GM08714 (cell line): ENCODE measurements around the gene LRBA.

Experiments used
- H3K4me3 ChIP-seq: fragments of 200-500 bp; sonication (Bioruptor generic); 2 replicates; pipeline ENCODE4 v1.5.1; 2014; ENCODE audit warnings: mild to moderate bottlenecking, low read length, inconsistent platforms
- ZNF274 ChIP-seq: IDR thresholded peaks from 2 replicates; pipeline ENCODE4 v1.6.1; 2012; ENCODE audit warnings: mild to moderate bottlenecking, low read depth, low read length

LRBA gene

GRCh38 chr4:150814873-150815272 is 200.2 kb downstream of the LRBA start:
- no peak for TF ChIP-seq ZNF274
- no peak overlapping the region for H3K4me3 ChIP-seq

GRCh38 chr4:150805183-150806025 is 209.7 kb downstream of the LRBA start:
- TF ChIP-seq ZNF274: no peak
- no peak overlapping the region for H3K4me3 ChIP-seq

DNA sequence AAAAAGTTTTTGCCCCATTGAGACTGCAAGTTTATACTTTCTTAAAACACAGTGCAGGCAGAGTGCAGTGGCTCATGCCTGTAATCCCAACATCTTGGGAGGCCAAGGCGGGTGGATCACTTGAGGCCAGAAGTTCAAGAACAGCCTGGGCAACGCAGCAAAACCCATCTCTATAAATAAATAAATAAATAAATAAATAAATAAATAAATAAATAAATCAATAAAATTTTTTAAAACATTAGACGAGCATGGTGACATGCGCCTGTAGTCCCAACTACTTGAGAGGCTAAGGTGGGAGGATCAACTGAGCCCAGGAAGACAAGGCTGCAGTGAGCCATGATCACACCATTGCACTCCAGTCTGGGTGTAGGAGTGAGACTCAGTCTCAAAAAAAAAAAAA is 213.3 kb downstream of the LRBA start:
- TF ChIP-seq ZNF274: no peak
- H3K4me3 ChIP-seq: no peak overlapping the region

DNA sequence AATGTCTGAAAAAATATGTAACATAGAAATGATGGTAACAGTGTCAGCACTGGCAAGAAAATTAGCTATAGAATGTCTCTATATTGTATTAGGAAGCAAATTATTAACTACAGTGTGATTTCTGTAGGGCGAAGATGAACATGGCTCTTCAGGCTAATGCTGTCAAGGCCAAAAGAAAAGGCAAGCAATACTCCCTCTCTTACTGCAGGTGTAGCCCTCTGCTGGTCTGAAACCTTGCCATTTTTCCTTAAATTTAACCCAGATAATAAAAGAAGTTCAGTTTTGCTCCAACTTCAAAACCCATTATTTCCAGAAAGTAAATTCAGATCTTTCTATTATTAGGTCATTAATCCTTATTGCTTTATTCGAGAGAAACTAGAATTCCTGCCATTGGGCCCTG is 215.9 kb downstream of the LRBA start:
- no peak overlapping the region for H3K4me3 ChIP-seq
- TF ChIP-seq ZNF274: no peak

- H3K4me3 ChIP-seq: no peak overlapping the region
- no peak for TF ChIP-seq ZNF274
These were observed 220.4 kb downstream of the LRBA start for GRCh38 chr4:150794706-150795105.

GRCh38 chr4:150789864-150790263 is 225.2 kb downstream of the LRBA start:
- H3K4me3 ChIP-seq: no peak overlapping the region
- no peak for TF ChIP-seq ZNF274

GRCh38 chr4:150784939-150785338 is 230.1 kb downstream of the LRBA start:
- TF ChIP-seq ZNF274: no peak

DNA sequence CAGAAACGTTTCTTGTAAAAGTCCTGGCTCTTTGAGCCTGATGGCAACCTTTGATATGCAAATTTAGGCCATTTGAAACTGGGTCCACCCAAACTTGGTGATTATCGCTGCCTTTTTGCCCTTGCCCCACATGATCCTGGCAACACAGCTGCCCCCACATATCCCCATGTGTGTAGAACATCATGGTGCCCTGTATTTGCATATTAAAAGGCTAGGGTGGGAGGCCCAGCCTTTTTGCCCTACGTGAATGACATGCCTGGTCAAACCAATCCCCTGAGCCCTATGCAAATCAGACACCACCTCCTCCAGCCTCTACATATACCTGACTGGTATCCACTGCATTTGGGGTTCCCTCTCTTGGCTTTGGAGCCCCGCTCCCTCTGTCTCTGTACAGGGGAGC is 230.8 kb downstream of the LRBA start:
- no peak for TF ChIP-seq ZNF274
- no peak overlapping the region for H3K4me3 ChIP-seq

More at GRCh38 chr4:150784939-150785338, 230.1 kb downstream of the LRBA start:
- H3K4me3 ChIP-seq: no peak overlapping the region

- TF ChIP-seq ZNF274: no peak
- H3K4me3 ChIP-seq: no peak overlapping the region
These were observed 232.2 kb downstream of the LRBA start for GRCh38 chr4:150782921-150783320.

DNA sequence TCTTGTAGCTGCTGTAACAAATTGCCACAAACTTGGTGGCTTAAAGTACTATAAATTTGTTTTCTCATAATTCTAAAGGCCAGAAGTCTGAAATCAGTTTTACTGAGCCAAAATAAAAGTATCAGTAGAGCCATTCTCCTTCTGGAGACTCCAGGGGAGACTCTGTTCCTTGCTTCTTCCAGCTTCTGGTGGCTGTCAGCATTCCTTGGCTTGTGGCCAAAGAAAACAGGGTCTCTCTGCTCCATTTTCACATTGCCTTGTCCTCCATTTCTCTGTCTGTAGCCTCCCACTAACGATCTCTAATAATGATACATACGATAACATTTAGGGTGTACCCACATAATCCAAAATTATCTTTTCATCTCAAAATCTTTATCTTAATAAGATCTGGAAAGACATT is 232.8 kb downstream of the LRBA start:
- H3K4me3 ChIP-seq: no peak overlapping the region
- TF ChIP-seq ZNF274: no peak

GRCh38 chr4:150781191-150781590 is 233.9 kb downstream of the LRBA start:
- no peak for TF ChIP-seq ZNF274

DNA sequence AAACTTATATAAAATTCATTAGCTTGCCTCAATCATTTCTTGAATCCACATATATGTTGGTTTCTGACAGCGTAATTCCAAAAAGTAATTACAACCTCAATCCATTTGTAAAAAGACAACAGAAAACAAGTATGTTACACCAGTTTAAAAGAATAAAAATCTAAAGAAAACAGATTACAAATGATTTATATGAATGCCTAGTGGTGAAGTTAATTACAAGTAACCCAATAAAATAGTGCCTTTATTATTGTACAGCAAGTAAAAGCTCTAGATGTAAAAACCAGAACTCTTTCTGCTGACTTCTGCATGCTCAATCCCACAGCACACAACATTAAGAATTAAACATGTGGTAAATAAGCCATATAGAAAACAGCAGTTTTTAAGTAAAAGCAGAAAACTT is 235.4 kb downstream of the LRBA start:
- no peak for TF ChIP-seq ZNF274
- H3K4me3 ChIP-seq: no peak overlapping the region

More at GRCh38 chr4:150781191-150781590, 233.9 kb downstream of the LRBA start:
- no peak overlapping the region for H3K4me3 ChIP-seq

DNA sequence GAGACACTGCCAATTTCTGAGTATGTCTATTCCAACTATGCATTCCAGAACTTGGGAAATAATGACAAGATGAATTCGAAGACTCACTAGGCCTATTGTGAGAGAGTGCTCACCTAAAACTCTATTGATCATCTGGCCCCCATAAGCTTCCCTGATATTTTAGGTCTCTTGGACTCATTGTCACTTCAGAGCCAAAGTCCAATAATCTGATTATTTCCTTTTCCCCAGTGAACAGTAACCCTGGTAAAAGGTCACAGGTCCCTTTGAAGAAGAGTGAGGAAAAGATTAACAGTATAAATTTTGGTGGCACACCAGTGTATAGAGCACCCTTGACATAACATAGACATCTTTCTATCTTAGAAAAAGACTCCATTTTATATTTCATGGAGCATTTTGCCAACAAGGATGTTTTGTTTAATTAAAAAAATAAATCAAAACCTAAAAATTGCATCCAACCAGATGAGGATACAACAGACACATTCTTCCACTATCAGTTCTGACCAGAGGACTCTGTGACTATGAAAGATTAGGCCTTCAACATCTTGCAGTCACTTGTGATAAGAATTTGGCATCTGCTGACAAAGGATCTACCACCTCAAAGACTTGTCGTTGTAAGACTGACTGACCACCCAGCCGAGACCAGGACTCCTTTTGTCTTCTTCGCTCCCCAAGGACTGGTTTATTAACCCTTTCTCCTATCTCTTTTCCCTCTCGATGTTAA is 241.2 kb downstream of the LRBA start:
- no peak overlapping the region for H3K4me3 ChIP-seq
- no peak for TF ChIP-seq ZNF274

DNA sequence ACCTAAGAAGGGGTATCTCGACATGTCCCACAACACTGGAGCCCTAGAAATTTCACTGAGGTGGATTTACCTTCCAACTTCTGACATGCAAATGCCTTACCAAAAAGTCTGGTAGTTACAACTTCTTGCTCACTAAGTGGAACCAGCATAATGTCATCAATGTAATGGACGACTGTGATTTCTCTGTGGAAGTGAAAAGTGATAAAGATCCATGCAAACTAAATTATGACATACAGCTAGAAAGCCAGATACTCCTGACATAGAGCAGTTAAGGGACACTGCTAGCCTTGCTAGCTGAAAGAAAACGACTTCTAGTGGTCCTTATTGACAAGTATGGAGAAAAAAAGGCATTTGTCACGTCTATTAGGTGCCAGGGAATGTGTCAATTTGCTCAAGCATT is 242.1 kb downstream of the LRBA start:
- no peak overlapping the region for H3K4me3 ChIP-seq
- no peak for TF ChIP-seq ZNF274

DNA sequence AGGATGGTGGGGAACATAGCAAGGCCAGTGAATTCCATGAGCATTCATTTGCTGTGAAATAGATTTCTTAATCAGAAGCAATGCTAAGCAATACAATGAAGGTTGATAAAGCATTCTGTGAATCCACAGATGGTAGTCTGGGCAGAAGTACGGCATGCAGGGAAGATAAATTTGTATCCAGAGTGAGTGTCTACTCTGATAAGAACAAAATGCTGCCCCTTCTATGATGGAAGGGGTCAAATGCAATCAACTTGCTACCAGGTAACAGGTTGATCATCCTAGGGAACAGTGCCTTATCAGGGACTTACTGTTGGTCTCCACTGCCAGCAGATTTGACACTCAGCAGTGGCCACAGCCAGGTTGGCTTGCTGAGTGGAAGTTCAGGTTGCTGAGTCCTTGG is 243.7 kb downstream of the LRBA start:
- H3K4me3 ChIP-seq: no peak overlapping the region
- TF ChIP-seq ZNF274: no peak
